Measurements from ENCODE around the gene KLHDC9.

DNA sequence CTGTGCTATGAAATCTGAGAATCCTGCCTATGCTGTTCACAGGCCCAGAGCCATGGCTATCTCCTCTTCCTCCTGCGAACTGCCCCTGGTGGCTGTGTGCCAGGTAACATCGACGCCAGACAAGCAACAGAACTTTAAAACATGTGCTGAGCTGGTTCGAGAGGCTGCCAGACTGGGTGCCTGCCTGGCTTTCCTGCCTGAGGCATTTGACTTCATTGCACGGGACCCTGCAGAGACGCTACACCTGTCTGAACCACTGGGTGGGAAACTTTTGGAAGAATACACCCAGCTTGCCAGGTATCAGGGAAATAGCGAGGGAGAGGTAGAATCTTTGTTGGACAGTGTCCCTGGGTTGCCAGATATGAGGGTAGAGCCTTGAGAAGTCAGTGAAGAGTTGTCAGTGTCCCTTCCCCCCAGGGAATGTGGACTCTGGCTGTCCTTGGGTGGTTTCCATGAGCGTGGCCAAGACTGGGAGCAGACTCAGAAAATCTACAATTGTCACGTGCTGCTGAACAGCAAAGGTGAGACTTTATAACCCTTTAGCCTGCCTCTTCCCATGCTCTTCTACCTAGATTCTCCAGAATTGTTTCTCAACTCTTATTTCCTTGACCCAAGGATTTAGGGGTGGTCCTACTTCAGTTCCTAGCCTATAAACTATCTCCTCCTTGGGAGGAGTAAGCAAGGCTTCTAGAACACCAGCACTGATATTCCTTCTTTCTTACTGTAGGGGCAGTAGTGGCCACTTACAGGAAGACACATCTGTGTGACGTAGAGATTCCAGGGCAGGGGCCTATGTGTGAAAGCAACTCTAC is 21.1 kb downstream of the KLHDC9 start:
- TF ChIP-seq, protein P1, sequence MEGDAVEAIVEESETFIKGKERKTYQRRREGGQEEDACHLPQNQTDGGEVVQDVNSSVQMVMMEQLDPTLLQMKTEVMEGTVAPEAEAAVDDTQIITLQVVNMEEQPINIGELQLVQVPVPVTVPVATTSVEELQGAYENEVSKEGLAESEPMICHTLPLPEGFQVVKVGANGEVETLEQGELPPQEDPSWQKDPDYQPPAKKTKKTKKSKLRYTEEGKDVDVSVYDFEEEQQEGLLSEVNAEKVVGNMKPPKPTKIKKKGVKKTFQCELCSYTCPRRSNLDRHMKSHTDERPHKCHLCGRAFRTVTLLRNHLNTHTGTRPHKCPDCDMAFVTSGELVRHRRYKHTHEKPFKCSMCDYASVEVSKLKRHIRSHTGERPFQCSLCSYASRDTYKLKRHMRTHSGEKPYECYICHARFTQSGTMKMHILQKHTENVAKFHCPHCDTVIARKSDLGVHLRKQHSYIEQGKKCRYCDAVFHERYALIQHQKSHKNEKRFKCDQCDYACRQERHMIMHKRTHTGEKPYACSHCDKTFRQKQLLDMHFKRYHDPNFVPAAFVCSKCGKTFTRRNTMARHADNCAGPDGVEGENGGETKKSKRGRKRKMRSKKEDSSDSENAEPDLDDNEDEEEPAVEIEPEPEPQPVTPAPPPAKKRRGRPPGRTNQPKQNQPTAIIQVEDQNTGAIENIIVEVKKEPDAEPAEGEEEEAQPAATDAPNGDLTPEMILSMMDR (IDR thresholded peaks at IDR 0.05): peak; percentile 51
- TF ChIP-seq EZH2 (IDR thresholded peaks at IDR 0.05; ENCODE audit: borderline replicate concordance, insufficient read depth, low read depth, low read length, poor library complexity, severe bottlenecking): no peak
